HepG2 (cell line): Measurements from ENCODE around the gene CLIC6. TPM values are rescaled to one million over a fixed set of nuclear protein-coding genes. Genes with fewer than 3 reads are reported as not detected.

Experiments used
- ATAC-seq: fragments of 200-7000 bp; cut with Tn5 transposase; 3 replicates; pipeline ENCODE4 v1.9.1; 2020; ENCODE audit warnings: mild to moderate bottlenecking, moderate library complexity
- BruUV-seq: library from RNA; stranded (reverse); fragments of 400-500 nt; replicated peaks from 2 replicates; lab custom pipeline; 2021; lab: Mats Ljungman, UMichigan
- CTCF ChIA-PET: fragments of 300-600 bp; formaldehyde crosslinking; extraction: SDS; loops from one replicate; lab custom pipeline; 2021; ENCODE audit warnings: low total read pairs, inconsistent platforms, low intra/inter-chr PET ratio; lab: Yijun Ruan, JAX
- POLR2A ChIA-PET: fragments of 350-600 bp; sonication (Branson Sonifier 250); formaldehyde crosslinking; loops from one replicate; lab custom pipeline; 2020; ENCODE audit warnings: antibody characterized with exemption, inconsistent platforms; lab: Yijun Ruan, JAX
- DNase-seq: peaks from one replicate; pipeline ENCODE4 v3.0.0-alpha.2; 2015; ENCODE audit warnings: low spot score
- FAIRE-seq: peaks from 3 replicates; lab custom pipeline; 2011; peaks lifted over from hg19 to GRCh38; lab: Jason Lieb, UNC
- H2AFZ ChIP-seq: one replicate; pipeline ENCODE4 v1.6.1; 2011; ENCODE audit warnings: low read length, inconsistent platforms
- H3K27ac ChIP-seq: fragments of 300-600 bp; 3 replicates; pipeline ENCODE4 v1.8.0; 2011; ENCODE audit warnings: mixed run types, mild to moderate bottlenecking, mixed read lengths, low read length, inconsistent platforms; ENCODE audit not compliant: insufficient read depth; ENCODE audit errors: extremely low read length
- H3K27me3 ChIP-seq, 2 experiments: fragments of 200-600 bp in 1 of 2; 2 replicates in 1 of 2; 3 replicates in 1 of 2; pipeline versions ENCODE4 v1.6.0 to v1.8.0; 2011; ENCODE audit warnings: low read length in 2 of 2, mild to moderate bottlenecking in 2 of 2, moderate library complexity in 2 of 2, inconsistent platforms in 1 of 2; ENCODE audit not compliant: insufficient read depth in 2 of 2, control insufficient read depth in 1 of 2
- H3K36me3 ChIP-seq, 2 experiments: fragments of 200-600 bp in 1 of 2; replicated peaks in 1 of 2; 2 replicates in 1 of 2; 3 replicates in 1 of 2; pipeline versions ENCODE4 v1.5.1 to v1.8.0; 2011; ENCODE audit warnings: low read length in 2 of 2, inconsistent platforms in 1 of 2; ENCODE audit not compliant: insufficient read depth in 2 of 2, control insufficient read depth in 1 of 2
- H3K4me1 ChIP-seq: 2 replicates; pipeline ENCODE4 v1.5.1; 2012; ENCODE audit warnings: low read length, inconsistent platforms; ENCODE audit not compliant: insufficient read depth
- H3K4me2 ChIP-seq: 2 replicates; pipeline ENCODE4 v1.6.0; 2011; ENCODE audit warnings: low read depth, low read length, inconsistent platforms
- H3K4me3 ChIP-seq, 3 experiments: fragments of 200-600 bp in 1 of 3; sonication (generic), shearing (Covaris generic) in 1 of 3; replicated peaks in 1 of 3; 2 replicates each; pipeline ENCODE4 v1.5.1; 2011 to 2016; ENCODE audit warnings: low read length in 3 of 3, inconsistent platforms in 2 of 3, low read depth in 2 of 3, mild to moderate bottlenecking in 2 of 3, control low read depth in 1 of 3, mixed read lengths in 1 of 3; ENCODE audit not compliant: insufficient read depth in 1 of 3
- H3K79me2 ChIP-seq: one replicate; pipeline ENCODE4 v1.6.1; 2011; ENCODE audit warnings: low read length, inconsistent platforms; ENCODE audit not compliant: insufficient read depth
- H3K9ac ChIP-seq: 2 replicates; pipeline ENCODE4 v1.6.0; 2011; ENCODE audit warnings: mild to moderate bottlenecking, low read depth, low read length, inconsistent platforms; ENCODE audit not compliant: insufficient read depth
- H3K9me3 ChIP-seq: 2 replicates; pipeline ENCODE4 v1.5.1; 2012; ENCODE audit warnings: mild to moderate bottlenecking, low read length
- H4K20me1 ChIP-seq: 2 replicates; pipeline ENCODE4 v1.6.0; 2011; ENCODE audit warnings: inconsistent platforms, mild to moderate bottlenecking, low read length, moderate library complexity; ENCODE audit not compliant: insufficient read depth
- CEBPZ ChIP-seq: IDR thresholded peaks from 2 replicates; pipeline ENCODE4 v1.6.1; 2012; ENCODE audit warnings: low read length, improper control_type of control experiment
- HDAC6 ChIP-seq: fragments of 200-600 bp; sonication (generic); IDR thresholded peaks from 2 replicates; pipeline ENCODE4 v1.7.0; 2017; ENCODE audit warnings: mild to moderate bottlenecking, antibody characterized with exemption, low read length, low read depth
- HMG20B ChIP-seq: conservative IDR thresholded peaks from 2 replicates; pipeline ENCODE4 v1.6.1; 2016; ENCODE audit warnings: missing genetic modification reagents, missing compliant biosample characterization
- IRF2 ChIP-seq: IDR thresholded peaks from 2 replicates; pipeline ENCODE4 v1.6.1; 2018; ENCODE audit warnings: missing genetic modification reagents, missing compliant biosample characterization
- PHB2 ChIP-seq: fragments of 450-650 bp; IDR thresholded peaks from 2 replicates; pipeline ENCODE4 v1.6.1; 2018; ENCODE audit not compliant: partially characterized antibody
- RBFOX2 ChIP-seq: fragments of 200-400 bp; formaldehyde crosslinking; IDR thresholded peaks from 2 replicates; pipeline ENCODE4 v1.6.1; 2017; ENCODE audit warnings: low read depth, mild to moderate bottlenecking, low read length
- RBM22 ChIP-seq: fragments of 200-400 bp; formaldehyde crosslinking; optimal IDR thresholded peaks from 2 replicates; pipeline ENCODE3; 2017; ENCODE audit warnings: mild to moderate bottlenecking, low read length, moderate library complexity
- SATB2 ChIP-seq: sonication (generic); formaldehyde crosslinking; IDR thresholded peaks from 2 replicates; pipeline ENCODE4 v1.5.0; 2020; ENCODE audit warnings: missing genetic modification reagents
- TBX3 ChIP-seq: fragments of 450-650 bp; IDR thresholded peaks from 2 replicates; pipeline ENCODE4 v1.6.1; 2017; ENCODE audit warnings: antibody characterized with exemption, mild to moderate bottlenecking, inconsistent platforms, borderline replicate concordance
- ZKSCAN1 ChIP-seq: fragments of 150-350 bp; IDR thresholded peaks from 2 replicates; pipeline ENCODE4 v1.6.1; 2014; ENCODE audit warnings: low read length
- ZNF335 ChIP-seq: sonication (generic); formaldehyde crosslinking; IDR thresholded peaks from 2 replicates; pipeline ENCODE4 v1.4.0; 2020; ENCODE audit warnings: missing genetic modification reagents
- ZNF563 ChIP-seq: sonication (generic); formaldehyde crosslinking; IDR thresholded peaks from 2 replicates; pipeline ENCODE4 v1.8.0; 2022; ENCODE audit warnings: mild to moderate bottlenecking, moderate library complexity, missing genetic modification reagents
- ZNF652 ChIP-seq: IDR thresholded peaks from 2 replicates; pipeline ENCODE4 v1.6.1; 2016; ENCODE audit warnings: low read depth, borderline replicate concordance
- ZNF841 ChIP-seq: sonication (generic); formaldehyde crosslinking; IDR thresholded peaks from 2 replicates; pipeline ENCODE4 v1.8.1; 2023; ENCODE audit warnings: missing genetic modification reagents, borderline replicate concordance
- WGBS: methylation state at CpG from one replicate; pipeline ENCODE4 v1.1.6; 2017; ENCODE audit warnings: low lambda C conversion rate; 5-methylcytosine and 5-hydroxymethylcytosine counted together
- in situ Hi-C: cut with HindIII; loops from 2 replicates; pipeline ENCODE4 v1.10.0; 2017; ENCODE audit warnings: low pct_unique_long_range_greater_than_20kb; ENCODE audit not compliant: extremely low pct_ligation_motif_present
- intact Hi-C: fragments of 100-400 bp; cut with micrococcal nuclease; formaldehyde crosslinking; loops from one replicate; pipeline ENCODE4 v1.10.0; 2022; ENCODE audit not compliant: unreplicated experiment
- polyA plus RNA-seq, 8 experiments: library from polyadenylated mRNA; depleted of rRNA in 3 of 8; stranded (reverse) in 7 of 8; unstranded in 1 of 8; fragments of >200 nt; fragmentation: Illumina TruSeq in 4 of 8; extraction: Trizol in 4 of 8; gene quantifications; 2 replicates each; pipeline versions ENCODE4 v1.2.1 to v1.2.3, GENCODE V29; 2011 to 2016; ENCODE audit warnings: low read depth in 4 of 8, missing spikeins in 1 of 8, mixed read lengths in 1 of 8; ENCODE audit not compliant: insufficient read depth in 1 of 8
- total RNA-seq, 5 experiments: library from RNA; depleted of rRNA; stranded (reverse); fragments of >200 nt; fragmentation: Illumina TruSeq; extraction: Trizol; gene quantifications; 2 replicates each; pipeline ENCODE4 v1.2.3, GENCODE V29; 2016; ENCODE audit warnings: low read depth in 1 of 5

CLIC6 gene
- total and polyA plus RNA-seq, 2 of the 13 experiments (the other 11 are each of a cell fraction or from before 2014, with no cell fraction given): not detected

- Histone ChIP-seq H3K4me1 (0 out of 2 replicates have a peak, but pooled peaks cover 6% of the 10 kb centered on the region), H3K36me3 (no peaks in the 10 kb centered on the region), H3K4me3 (no peak overlapping the region), H3K9me3 (no peaks in the 10 kb centered on the region), H3K4me2 (no peak overlapping the region), H3K9ac (no peak overlapping the region), H3K27me3 (peaks cover 0 to 18% of the 10 kb centered on the region in 2 experiments; a peak in 2 of 5 replicates), H3K27ac (no peak overlapping the region), H2AFZ (no peak overlapping the region), H4K20me1 (no peaks in the 10 kb centered on the region), H3K79me2 (no peaks in the 10 kb centered on the region)
- no peak for DNase-seq
- intact Hi-C loops (no loop called here), in situ Hi-C loops (loop anchor here (10.0 kb wide), 1 partner anchor 1149 kb away; no protein-coding TSS in a partner anchor)
- no peak for TF ChIP-seq ZKSCAN1
- no peak for TF ChIP-seq RBM22
- TF ChIP-seq TBX3: no peak
- TF ChIP-seq ZNF335: no peak
- TF ChIP-seq PHB2: no peak
- TF ChIP-seq IRF2 (CRISPR knock-in tag): no peak
- no peak for TF ChIP-seq ZNF841 (CRISPR knock-in tag)
- TF ChIP-seq SATB2: no peak
- TF ChIP-seq HDAC6: no peak
- no peak for TF ChIP-seq HMG20B
- no peak for TF ChIP-seq RBFOX2
- TF ChIP-seq ZNF563 (CRISPR knock-in tag): no peak
- TF ChIP-seq CEBPZ: no peak
- no peak for TF ChIP-seq ZNF652
- ATAC-seq: no peak
- 100% methylated on average over 1 of the region's 1 CpG for WGBS
- ChIA-PET CTCF (no interaction called here), POLR2A (no interaction called here)
- no peak for FAIRE-seq
- no TSS peak for BruUV-seq
These were observed 27.3 kb downstream of the CLIC6 start for GRCh38 chr21:34696121-34696520.
